GM19397 (cell line): ENCODE data around the gene GABBR1.

Source experiments
- ATAC-seq: cut with Tn5 transposase; IDR thresholded peaks from one replicate; pipeline ENCODE4 v1.9.1; 2021; ENCODE audit warnings: mild to moderate bottlenecking, moderate library complexity; ENCODE audit not compliant: unreplicated experiment

Gene GABBR1

GRCh38 chr6:29530671-29531310 is 102.2 kb downstream of the GABBR1 start:
- ATAC-seq = no peak

- no peak for ATAC-seq
Measured at GRCh38 chr6:29529956-29530355, 103.0 kb downstream of the GABBR1 start.

GRCh38 chr6:29528988-29529560 is 103.9 kb downstream of the GABBR1 start:
- no peak for ATAC-seq

GRCh38 chr6:29528300-29528931 is 104.6 kb downstream of the GABBR1 start:
- no peak for ATAC-seq

- ATAC-seq = no peak
Measured at GRCh38 chr6:29527564-29527963, 105.4 kb downstream of the GABBR1 start.

GRCh38 chr6:29527126-29527525 is 105.9 kb downstream of the GABBR1 start:
- no peak for ATAC-seq

GRCh38 chr6:29525311-29525639 is 107.7 kb downstream of the GABBR1 start:
- no peak for ATAC-seq

GRCh38 chr6:29524444-29525310 is 108.3 kb downstream of the GABBR1 start:
- ATAC-seq = no peak

GRCh38 chr6:29524044-29524443 is 108.9 kb downstream of the GABBR1 start:
- ATAC-seq = no peak

GRCh38 chr6:29522227-29522626 is 110.8 kb downstream of the GABBR1 start:
- ATAC-seq = no peak

GRCh38 chr6:29521006-29521680 is 111.8 kb downstream of the GABBR1 start:
- no peak for ATAC-seq

- no peak for ATAC-seq
Measured at GRCh38 chr6:29520232-29520631, 112.8 kb downstream of the GABBR1 start.

- ATAC-seq = no peak
Measured at GRCh38 chr6:29519291-29520010, 113.5 kb downstream of the GABBR1 start.

GRCh38 chr6:29517728-29518440 is 115.1 kb downstream of the GABBR1 start:
- no peak for ATAC-seq

GRCh38 chr6:29517245-29517644 is 115.7 kb downstream of the GABBR1 start:
- no peak for ATAC-seq

GRCh38 chr6:29516108-29516507 is 116.9 kb downstream of the GABBR1 start:
- ATAC-seq = no peak

- ATAC-seq = no peak
Measured at GRCh38 chr6:29510746-29511300, 122.2 kb downstream of the GABBR1 start.

GRCh38 chr6:29510202-29510601 is 122.8 kb downstream of the GABBR1 start:
- ATAC-seq = no peak
